GM23248 (cell line): ENCODE results near the gene NTF4. TPM values are rescaled to one million over a fixed set of nuclear protein-coding genes. Genes with fewer than 3 reads are reported as not detected.
"Not testable (repeated sequence)": the region's sequence is repeated elsewhere in the genome, so short reads cannot be mapped to it uniquely, and the experiment has no call there.

Experiments
- DNase-seq: peaks from one replicate; pipeline ENCODE4 v3.0.0-alpha.2; 2015
- H2AFZ ChIP-seq: fragments of 200-600 bp; sonication (generic); 2 replicates; pipeline ENCODE4 v1.6.1; 2016; ENCODE audit warnings: antibody characterized with exemption
- H3F3A ChIP-seq: fragments of 200-600 bp; sonication (generic); 2 replicates; pipeline ENCODE4 v1.6.1; 2016; ENCODE audit warnings: mild to moderate bottlenecking, antibody characterized with exemption, mixed run types; ENCODE audit not compliant: insufficient read depth
- H3K27ac ChIP-seq: fragments of 200-600 bp; sonication (generic); 2 replicates; pipeline ENCODE4 v1.5.1; 2016; ENCODE audit warnings: mild to moderate bottlenecking
- H3K27me3 ChIP-seq: fragments of 200-600 bp; sonication (generic); replicated peaks from 2 replicates; pipeline ENCODE4 v1.6.1; 2016; ENCODE audit warnings: mild to moderate bottlenecking; ENCODE audit not compliant: insufficient read depth
- H3K36me3 ChIP-seq: fragments of 200-600 bp; sonication (generic); 2 replicates; pipeline ENCODE4 v1.6.1; 2016; ENCODE audit warnings: low read depth, mild to moderate bottlenecking
- H3K4me1 ChIP-seq: fragments of 200-600 bp; sonication (generic); 2 replicates; pipeline ENCODE4 v1.6.1; 2016; ENCODE audit warnings: mild to moderate bottlenecking; ENCODE audit not compliant: insufficient read depth
- H3K4me2 ChIP-seq: fragments of 200-600 bp; sonication (generic); one replicate; pipeline ENCODE4 v1.6.1; 2016; ENCODE audit warnings: mild to moderate bottlenecking; ENCODE audit not compliant: unreplicated experiment
- H3K4me3 ChIP-seq: fragments of 200-600 bp; sonication (generic); 2 replicates; pipeline ENCODE4 v1.5.1; 2016; ENCODE audit warnings: mild to moderate bottlenecking
- H3K79me2 ChIP-seq: fragments of 200-600 bp; sonication (generic); 2 replicates; pipeline ENCODE4 v1.6.1; 2016; ENCODE audit warnings: mild to moderate bottlenecking; ENCODE audit not compliant: insufficient read depth
- H3K9ac ChIP-seq: fragments of 200-600 bp; sonication (generic); 2 replicates; pipeline ENCODE4 v1.6.1; 2016; ENCODE audit warnings: mild to moderate bottlenecking
- H3K9me2 ChIP-seq: fragments of 200-600 bp; sonication (generic); 2 replicates; pipeline ENCODE4 v1.6.1; 2016; ENCODE audit warnings: mixed run types, mild to moderate bottlenecking, moderate library complexity; ENCODE audit not compliant: insufficient read depth
- H3K9me3 ChIP-seq: fragments of 200-600 bp; sonication (generic); one replicate; pipeline ENCODE4 v1.6.1; 2017; ENCODE audit warnings: low read depth
- H4K20me1 ChIP-seq: fragments of 200-600 bp; sonication (generic); 2 replicates; pipeline ENCODE4 v1.6.0; 2016; ENCODE audit not compliant: insufficient read depth
- EZH2 ChIP-seq: fragments of 200-600 bp; sonication (generic); IDR thresholded peaks from 2 replicates; pipeline ENCODE4 v1.6.1; 2018; ENCODE audit warnings: antibody characterized with exemption, mild to moderate bottlenecking; ENCODE audit not compliant: insufficient read depth, poor library complexity, severe bottlenecking
- EZH2phosphoT487 ChIP-seq: fragments of 200-600 bp; sonication (generic); IDR thresholded peaks from 2 replicates; pipeline ENCODE4 v1.6.1; 2018; ENCODE audit warnings: antibody characterized with exemption, moderate library complexity, mild to moderate bottlenecking, low read depth; ENCODE audit not compliant: insufficient read depth
- WGBS, 2 experiments: methylation state at CpG; one replicate each; pipeline ENCODE4 v1.1.6; 2015 to 2017; ENCODE audit warnings: low lambda C conversion rate in 2 of 2, low coverage in 1 of 2; ENCODE audit errors: missing lambda C conversion rate in 2 of 2; 5-methylcytosine and 5-hydroxymethylcytosine counted together
- in situ Hi-C: fragments of 300-500 bp; cut with MboI; formaldehyde crosslinking; loops from 2 replicates; pipeline ENCODE4 v1.15.0; 2020
- polyA plus RNA-seq: library from polyadenylated mRNA; unstranded; fragments of >200 nt; fragmentation: Nextera tagmentation; extraction: Ambion mirVana; gene quantifications from 2 replicates; pipeline ENCODE4 v1.2.1, GENCODE V29; 2016
- total RNA-seq: library from RNA; depleted of rRNA; stranded (reverse); fragments of >200 nt; shearing (Covaris generic); gene quantifications from 2 replicates; pipeline ENCODE4 v1.2.3, GENCODE V29; 2014

The NTF4 gene
- total and polyA plus RNA-seq, 2 experiments from 2014 or later = 0.51 TPM; not detected in 1

DNA sequence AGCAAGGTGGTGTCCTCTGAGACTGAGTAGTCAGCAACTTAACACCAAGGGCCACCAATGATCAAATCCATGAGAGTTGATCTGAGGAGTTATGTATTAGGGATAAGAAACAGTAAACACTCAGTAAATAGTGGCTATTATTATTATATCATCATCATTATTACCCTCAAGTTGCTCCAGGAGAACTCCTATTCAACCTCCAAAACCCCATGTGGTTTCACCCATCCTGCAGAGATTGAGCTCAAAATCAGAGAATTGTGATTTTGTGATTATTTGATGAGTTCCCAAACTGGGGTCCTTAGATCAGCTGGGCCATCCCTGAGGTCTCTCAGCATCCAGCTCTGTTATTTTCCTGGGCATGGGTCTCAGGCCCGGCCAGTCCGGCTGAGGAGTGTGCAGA is 3.6 kb downstream of the NTF4 start:
- Histone ChIP-seq H3K27ac (no peak overlapping the region), H3F3A (no peaks in the 10 kb centered on the region), H3K27me3 (no peaks in the 10 kb centered on the region), H3K79me2 (peaks cover 43% of the 10 kb centered on the region), H3K9me2 (no peaks in the 10 kb centered on the region), H3K9ac (no peak overlapping the region), H3K9me3 (no peaks in the 10 kb centered on the region), H3K36me3 (no peaks in the 10 kb centered on the region), H4K20me1 (no peaks in the 10 kb centered on the region), H3K4me1 (no peaks in the 10 kb centered on the region), H2AFZ (no peak overlapping the region), H3K4me3 (no peak overlapping the region), H3K4me2 (no peak overlapping the region)
- TF ChIP-seq EZH2phosphoT487 (no peak), EZH2 (no peak)
- no peak for DNase-seq
- 78 to 88% methylated on average over 2 of the region's 2 CpGs for WGBS, 2 experiments
- in situ Hi-C loops = no loop called here

DNA sequence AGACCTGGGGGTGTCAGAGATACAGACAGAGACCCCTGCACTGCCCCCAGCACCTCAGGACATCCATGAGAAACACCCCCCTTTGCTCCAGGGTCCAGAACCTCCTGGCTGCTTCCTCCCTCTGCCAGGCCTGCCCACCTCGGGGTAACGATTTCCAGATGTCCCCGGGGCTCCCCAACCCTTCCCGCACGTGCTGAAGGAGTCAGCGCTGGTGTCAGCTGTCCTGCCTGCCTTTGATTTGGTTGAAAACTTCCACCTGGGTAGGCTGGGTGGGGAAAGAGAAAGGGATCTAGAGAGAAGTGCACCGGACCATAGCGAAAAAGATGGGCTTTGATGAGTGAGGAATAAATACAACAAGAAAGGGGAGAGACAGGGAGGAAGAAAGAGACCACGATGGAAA is 5.6 kb downstream of the NTF4 start:
- H3K4me1 ChIP-seq = no peaks in the 10 kb centered on the region
- TF ChIP-seq EZH2 = no peak
- no peak for TF ChIP-seq EZH2phosphoT487
- peaks cover 43% of the 10 kb centered on the region for H3K79me2 ChIP-seq
- H2AFZ ChIP-seq = no peak overlapping the region
- H3F3A ChIP-seq = no peaks in the 10 kb centered on the region
- no peak overlapping the region for H3K4me3 ChIP-seq
- DNase-seq = no peak
- H3K4me2 ChIP-seq = no peak overlapping the region
- H3K9me2 ChIP-seq = no peaks in the 10 kb centered on the region
- in situ Hi-C loops = no loop called here
- no peaks in the 10 kb centered on the region for H4K20me1 ChIP-seq
- WGBS, 2 experiments = 63 to 69% methylated on average over 9 of the region's 9 CpGs
- no peaks in the 10 kb centered on the region for H3K9me3 ChIP-seq
- no peaks in the 10 kb centered on the region for H3K27me3 ChIP-seq
- no peak overlapping the region for H3K27ac ChIP-seq
- H3K9ac ChIP-seq = no peak overlapping the region
- H3K36me3 ChIP-seq = no peaks in the 10 kb centered on the region

DNA sequence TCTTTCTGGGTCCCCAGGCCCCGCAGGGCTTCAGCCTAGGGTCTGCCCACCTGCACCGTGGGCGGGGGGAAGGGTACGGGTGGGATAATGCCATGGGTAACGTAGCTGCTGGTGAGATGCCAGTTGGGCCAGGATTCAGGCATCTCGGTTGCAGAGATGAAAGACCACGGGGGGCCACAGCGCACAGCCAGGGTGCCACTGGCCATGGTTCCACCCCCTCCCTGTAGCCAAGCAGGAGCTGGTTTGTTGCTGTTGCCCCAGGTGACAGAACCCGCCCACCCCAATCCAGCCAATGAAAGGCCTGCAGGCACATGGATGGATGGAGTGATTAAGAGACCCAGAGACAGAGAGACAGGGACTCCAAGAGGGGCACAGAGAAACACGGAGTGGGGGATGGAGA is 6.1 kb downstream of the NTF4 start:
- in situ Hi-C loops = no loop called here
- H4K20me1 ChIP-seq = no peaks in the 10 kb centered on the region
- no peak overlapping the region for H3K27ac ChIP-seq
- 33 to 44% methylated on average over 10 of the region's 10 CpGs for WGBS, 2 experiments
- no peak overlapping the region for H3K9ac ChIP-seq
- H3K27me3 ChIP-seq = no peaks in the 10 kb centered on the region
- H2AFZ ChIP-seq = no peak overlapping the region
- H3F3A ChIP-seq = no peaks in the 10 kb centered on the region
- no peaks in the 10 kb centered on the region for H3K9me3 ChIP-seq
- H3K36me3 ChIP-seq = no peaks in the 10 kb centered on the region
- no peaks in the 10 kb centered on the region for H3K4me1 ChIP-seq
- peaks cover 43% of the 10 kb centered on the region for H3K79me2 ChIP-seq
- no peak for TF ChIP-seq EZH2phosphoT487
- no peak for TF ChIP-seq EZH2
- DNase-seq = peak; percentile 64
- H3K4me2 ChIP-seq = no peak overlapping the region
- H3K4me3 ChIP-seq = 0 out of 2 replicates have a peak overlapping the region, but pooled peaks have one; percentile 79
- H3K9me2 ChIP-seq = no peaks in the 10 kb centered on the region

DNA sequence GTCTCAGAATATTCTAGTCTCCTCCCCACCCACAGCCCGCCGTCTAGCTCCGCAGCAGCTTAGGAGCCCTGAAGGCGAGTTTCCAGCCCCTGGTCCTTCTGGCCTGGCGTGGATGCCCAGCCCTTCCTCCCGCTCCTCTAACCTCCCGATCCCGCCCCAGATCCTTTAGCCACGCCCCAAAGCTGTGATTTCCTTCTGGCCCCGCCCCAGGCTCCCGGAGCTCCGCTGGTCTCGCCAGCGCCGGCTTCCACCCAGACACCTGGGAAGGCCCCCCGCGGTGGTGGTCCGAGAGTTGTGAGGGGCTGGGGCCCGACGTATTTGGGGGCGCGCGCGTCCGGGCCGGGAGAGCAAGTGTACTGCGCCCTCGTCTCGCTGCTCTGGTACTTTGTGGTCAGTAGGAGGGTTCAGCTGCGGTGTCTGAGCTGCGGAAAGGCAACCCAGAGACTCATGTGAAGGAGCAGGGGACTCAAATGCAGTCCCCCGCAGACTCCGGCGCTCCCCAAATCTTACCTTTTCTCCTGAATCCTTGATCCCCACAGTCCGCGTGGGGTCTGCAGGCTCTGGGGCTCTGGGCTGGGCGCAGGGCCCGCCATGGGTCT is 6.9 kb downstream of the NTF4 start, which contains the start of gene CGB7:
Gene CGB7, minus strand, starts transcription at position 114 of the 599 bp plus-strand sequence. CDS start 2,374 bp downstream, outside the sequence.
- Histone ChIP-seq H3K4me1 (no peaks in the 10 kb centered on the region), H3K4me2 (peak within 1 kb of the TSS; percentile 90), H3K27ac (peak within 1 kb of the TSS; percentile 28; the same call in 1 of the 2 replicates), H4K20me1 (no peaks in the 10 kb centered on the region), H3K9me3 (no peaks in the 10 kb centered on the region), H2AFZ (peak within 1 kb of the TSS; percentile 81), H3K27me3 (no peaks in the 10 kb centered on the region), H3K9ac (peak within 1 kb of the TSS; percentile 64), H3K9me2 (no peaks in the 10 kb centered on the region), H3K36me3 (no peaks in the 10 kb centered on the region), H3F3A (no peaks in the 10 kb centered on the region), H3K4me3 (peak within 1 kb of the TSS; percentile 79), H3K79me2 (peaks cover 43% of the 10 kb centered on the region)
- in situ Hi-C loops = no loop called here
- no peak for TF ChIP-seq EZH2phosphoT487
- TF ChIP-seq EZH2 = no peak
- 1% methylated on average over 38 of the region's 38 CpGs for WGBS, 2 experiments
- DNase-seq = peak; percentile 85

DNA sequence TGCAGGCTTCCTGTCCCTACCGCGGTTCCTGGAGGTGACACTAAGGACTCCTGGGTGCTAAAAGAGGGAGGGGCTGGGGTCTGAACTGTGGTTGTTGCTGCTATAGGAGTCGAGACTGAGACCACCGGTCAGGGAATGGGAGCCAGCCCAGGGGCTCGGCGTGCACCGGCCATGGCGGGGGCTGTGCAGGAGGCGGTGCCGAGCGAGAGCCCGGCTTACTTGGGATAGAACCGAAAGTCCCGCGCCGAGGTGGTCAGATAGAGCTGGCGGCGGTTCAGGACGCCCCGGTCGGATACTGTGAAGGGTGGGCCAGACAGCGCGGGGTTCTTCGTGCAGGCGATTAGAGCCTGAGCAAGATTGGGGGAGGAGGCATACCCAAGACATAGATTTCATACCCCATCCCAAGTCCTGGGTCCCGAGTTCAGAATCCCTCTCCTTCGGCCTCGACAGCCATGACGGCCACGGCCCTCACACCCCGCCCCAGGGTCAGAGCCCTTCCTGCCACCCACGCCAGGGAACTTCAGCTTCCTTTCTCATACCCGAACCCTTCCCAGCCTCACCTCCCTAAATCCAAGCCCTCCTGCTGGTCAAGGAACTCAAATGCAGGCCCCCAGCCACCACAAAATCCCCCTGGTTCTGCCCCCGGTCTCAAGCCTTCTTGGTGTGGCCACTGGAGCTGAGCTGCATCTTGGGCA is 7.6 kb downstream of the NTF4 start:
- H3K27me3 ChIP-seq, H4K20me1 ChIP-seq, H3F3A ChIP-seq, H3K9me3 ChIP-seq, H3K36me3 ChIP-seq, H3K4me1 ChIP-seq, H3K9me2 ChIP-seq, in situ Hi-C loops: not testable (repeated sequence)
- Histone ChIP-seq H2AFZ (peak overlapping the region; percentile 81), H3K4me3 (peak overlapping the region; percentile 79), H3K9ac (peak overlapping the region; percentile 64), H3K4me2 (peak overlapping the region; percentile 90), H3K79me2 (peaks cover 43% of the 10 kb centered on the region), H3K27ac (peak overlapping the region; percentile 28; the same call in 1 of the 2 replicates)
- WGBS, 2 experiments = 5 to 7% methylated on average over 26 to 29 of the region's 34 CpGs
- DNase-seq = peak; percentile 19
